Cerebellar nuclear complex (tissue), 1 donor: ENCODE measurements around the gene ARHGEF1.

Experiments used
- DNase-seq, 2 experiments: peaks; one replicate each; lab custom pipeline; 2025; lab: John Stamatoyannopoulos, UW

The ARHGEF1 gene

GRCh38 chr19:41882568-41883462 is at the start of gene ARHGEF1:
Gene ARHGEF1, plus strand, starts transcription at chr19:41883184. Its CDS starts 4,899 bp downstream, at chr19:41888083.
- DNase-seq = no peak

DNA sequence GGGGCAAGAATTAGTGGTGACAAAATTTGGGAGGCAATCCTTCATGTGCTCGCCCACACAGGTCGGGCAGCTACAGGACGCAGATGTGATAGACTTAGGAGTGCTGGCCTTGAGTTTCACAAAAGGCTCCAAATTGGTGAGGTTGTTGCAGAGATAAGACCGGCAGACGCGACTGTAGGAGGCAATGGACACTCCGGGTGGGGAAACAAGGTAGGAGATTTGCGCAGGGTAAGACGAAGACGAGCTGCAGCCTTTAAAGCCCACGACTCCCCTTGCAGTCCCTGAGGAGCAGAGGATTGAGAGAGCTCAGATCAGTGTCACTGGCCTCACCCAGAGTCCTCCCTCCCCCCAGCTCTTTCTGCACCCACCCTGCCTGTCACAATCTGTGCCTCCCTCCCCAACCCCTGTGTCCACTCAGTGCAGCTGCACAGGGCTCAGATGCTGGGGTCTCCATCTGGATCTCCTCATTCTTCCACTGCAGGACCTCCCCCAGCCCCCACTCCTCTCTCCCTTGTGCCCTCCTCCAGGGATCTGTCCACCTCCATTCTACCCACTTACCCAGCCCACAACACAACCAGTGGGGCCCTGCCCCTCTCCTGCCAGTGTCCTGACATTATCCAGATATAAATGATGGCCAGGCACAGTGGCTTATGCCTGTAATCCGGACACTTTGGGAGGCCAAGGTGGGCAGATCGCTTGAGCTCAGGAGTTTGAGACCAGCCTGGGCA is 44.8 kb upstream of the ARHGEF1 start:
- no peak for DNase-seq

GRCh38 chr19:41839211-41839610 is 43.8 kb upstream of the ARHGEF1 start:
- DNase-seq = no peak

DNA sequence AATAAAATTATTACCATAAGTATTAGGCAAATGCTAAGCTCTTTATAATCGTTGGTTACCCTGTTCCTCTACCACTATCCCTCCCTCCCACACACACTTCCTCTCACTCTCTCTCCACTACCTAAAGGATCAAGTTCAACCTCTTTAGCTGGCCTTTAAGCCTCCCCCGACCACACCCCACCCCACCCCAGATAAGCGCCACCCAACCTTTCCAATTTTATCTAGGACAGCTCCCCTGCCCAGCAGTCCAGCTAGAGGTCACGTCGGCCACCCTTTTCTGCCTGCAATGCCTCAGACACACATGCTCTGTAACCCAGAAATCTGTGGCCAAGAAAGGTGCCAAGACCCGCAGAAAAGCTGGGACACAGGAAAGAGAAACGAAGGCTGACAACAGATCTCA is 39.6 kb upstream of the ARHGEF1 start:
- DNase-seq = no peak

- no peak for DNase-seq
Observed at GRCh38 chr19:41844601-41845000, 38.4 kb upstream of the ARHGEF1 start, which contains the start of gene LYPD4. Gene LYPD4, minus strand, starts transcription at chr19:41844683. Its CDS starts 5,398 bp downstream, at chr19:41839285.

DNA sequence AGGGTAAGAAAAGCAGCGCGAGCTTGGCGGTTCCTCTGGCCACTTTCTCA is 38.2 kb upstream of the ARHGEF1 start, which contains the start of gene DMRTC2:
TSS of gene DMRTC2 (plus strand) at position 42 of the 50 bp plus-strand sequence. CDS start 2,387 bp downstream, outside the sequence.
- no peak for DNase-seq

- no peak for DNase-seq
Observed at GRCh38 chr19:41845051-41845590, 37.9 kb upstream of the ARHGEF1 start.

DNA sequence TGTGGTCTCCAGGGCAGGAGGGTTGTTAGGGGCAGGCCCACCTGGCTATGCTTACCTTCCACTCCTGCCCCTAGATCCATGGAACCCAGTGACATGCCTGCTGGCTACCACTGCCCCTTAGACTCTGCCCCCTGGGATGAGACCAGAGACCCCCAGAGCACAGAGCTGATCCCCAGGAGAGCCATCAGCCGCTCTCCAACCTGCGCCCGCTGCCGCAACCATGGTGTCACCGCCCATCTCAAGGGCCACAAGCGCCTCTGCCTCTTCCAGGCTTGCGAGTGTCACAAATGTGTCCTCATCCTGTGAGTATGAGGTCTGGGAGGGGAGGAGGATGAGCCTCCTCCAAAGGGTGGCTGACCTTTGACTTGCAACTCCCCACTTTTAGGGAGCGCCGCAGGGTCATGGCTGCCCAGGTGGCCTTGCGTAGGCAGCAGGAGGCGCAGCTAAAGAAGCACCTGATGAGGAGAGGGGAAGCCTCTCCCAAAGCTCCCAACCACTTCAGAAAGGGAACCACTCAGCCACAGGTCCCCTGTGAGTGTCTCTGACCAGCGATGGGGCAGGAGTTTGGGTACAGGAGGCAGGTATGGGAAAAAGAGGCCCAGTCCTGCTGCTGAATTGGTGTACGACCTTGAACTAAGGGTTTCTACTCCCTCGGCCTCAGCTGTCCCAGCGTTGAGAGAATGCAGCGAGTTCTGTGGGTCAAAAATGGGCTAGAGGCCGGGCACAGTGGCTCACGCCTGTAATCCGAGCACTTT is 35.5 kb upstream of the ARHGEF1 start:
- DNase-seq = no peak

GRCh38 chr19:41848666-41849065 is 34.3 kb upstream of the ARHGEF1 start:
- DNase-seq = no peak

GRCh38 chr19:41849067-41849466 is 33.9 kb upstream of the ARHGEF1 start:
- no peak for DNase-seq

GRCh38 chr19:41850381-41850780 is 32.6 kb upstream of the ARHGEF1 start:
- no peak for DNase-seq

DNA sequence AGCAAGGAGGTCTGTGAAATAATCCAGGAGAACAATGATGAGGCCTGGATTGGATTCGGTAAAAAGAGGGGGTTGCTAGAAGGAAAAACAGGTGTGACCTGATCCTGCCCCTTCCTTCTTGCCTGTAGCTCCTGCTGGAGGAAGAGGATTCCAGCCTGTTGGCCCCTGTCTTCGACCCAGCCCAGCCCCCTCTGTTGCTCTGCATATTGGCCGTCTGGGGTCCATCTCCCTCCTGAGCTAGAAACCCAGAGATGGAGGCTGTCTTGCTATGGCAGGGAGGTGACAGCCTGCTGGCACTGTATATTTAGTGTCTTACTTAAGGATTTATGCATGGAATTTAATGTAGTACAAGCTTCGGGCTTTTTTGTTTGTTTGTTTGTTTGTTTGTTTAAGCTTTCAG is 31.5 kb upstream of the ARHGEF1 start:
- no peak for DNase-seq

DNA sequence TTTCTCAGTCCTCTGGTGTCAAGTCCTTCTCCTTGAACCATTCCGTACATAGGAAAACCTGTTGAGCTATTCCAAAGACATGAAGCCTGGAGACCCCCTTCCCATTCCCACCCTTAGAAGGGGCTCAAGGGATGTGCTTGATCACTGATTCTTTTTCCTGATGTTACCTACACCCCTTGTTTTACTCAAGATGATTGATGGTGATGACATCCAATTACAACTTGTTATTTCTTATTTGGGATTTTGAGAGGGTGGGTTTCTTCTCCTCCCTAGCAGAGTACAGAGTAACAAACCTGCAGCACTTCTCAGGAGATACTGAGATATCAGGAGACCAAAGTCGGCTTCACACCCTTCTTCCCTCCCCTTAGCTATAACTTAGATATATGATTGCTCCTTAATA is 29.6 kb upstream of the ARHGEF1 start:
- DNase-seq = no peak

DNA sequence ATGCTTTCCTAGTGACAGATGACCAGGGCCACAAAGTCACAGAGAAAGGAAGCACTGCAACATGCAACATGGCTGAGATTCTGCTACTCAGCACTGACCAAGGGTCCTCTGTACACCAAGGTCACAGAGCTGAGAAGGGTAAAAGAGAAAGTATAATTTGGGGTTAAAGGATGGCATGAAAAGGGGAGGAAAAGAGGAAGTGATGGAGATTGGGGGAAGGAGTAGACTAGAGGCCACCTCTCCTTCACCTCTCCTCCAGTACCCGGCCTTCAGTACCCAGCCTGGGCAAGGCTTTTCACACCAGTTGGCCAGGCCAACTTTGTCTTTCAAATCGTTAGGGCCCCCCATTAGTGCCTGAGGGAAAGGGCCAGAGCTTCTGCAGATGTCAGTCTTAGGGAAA is 29.2 kb upstream of the ARHGEF1 start:
- DNase-seq = no peak

DNA sequence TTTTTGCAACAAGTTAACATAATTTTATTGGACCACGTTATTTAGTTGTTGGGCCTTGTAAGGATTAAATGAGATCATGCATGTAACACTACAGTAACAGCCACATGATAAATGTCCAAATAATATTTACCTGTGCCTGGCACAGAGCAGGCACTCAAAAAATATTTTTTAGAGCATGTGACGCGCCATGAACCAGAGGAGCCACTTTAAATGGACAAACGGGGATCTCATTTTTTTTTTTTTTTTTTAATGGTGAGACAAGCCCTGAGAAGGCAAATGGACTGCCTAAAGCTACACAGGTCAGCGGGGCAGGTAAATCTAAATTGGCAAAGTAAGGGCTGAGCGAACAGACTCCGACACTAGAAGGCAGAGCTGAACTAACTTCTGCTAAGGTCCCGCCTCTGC is 23.8 kb upstream of the ARHGEF1 start:
- DNase-seq = no peak

- DNase-seq = peak; percentile 96
Observed at GRCh38 chr19:41859618-41860418, 23.2 kb upstream of the ARHGEF1 start, which contains the start of gene RPS19. Gene RPS19, plus strand, starts transcription at chr19:41860255. Its CDS starts 520 bp downstream, at chr19:41860775.

DNA sequence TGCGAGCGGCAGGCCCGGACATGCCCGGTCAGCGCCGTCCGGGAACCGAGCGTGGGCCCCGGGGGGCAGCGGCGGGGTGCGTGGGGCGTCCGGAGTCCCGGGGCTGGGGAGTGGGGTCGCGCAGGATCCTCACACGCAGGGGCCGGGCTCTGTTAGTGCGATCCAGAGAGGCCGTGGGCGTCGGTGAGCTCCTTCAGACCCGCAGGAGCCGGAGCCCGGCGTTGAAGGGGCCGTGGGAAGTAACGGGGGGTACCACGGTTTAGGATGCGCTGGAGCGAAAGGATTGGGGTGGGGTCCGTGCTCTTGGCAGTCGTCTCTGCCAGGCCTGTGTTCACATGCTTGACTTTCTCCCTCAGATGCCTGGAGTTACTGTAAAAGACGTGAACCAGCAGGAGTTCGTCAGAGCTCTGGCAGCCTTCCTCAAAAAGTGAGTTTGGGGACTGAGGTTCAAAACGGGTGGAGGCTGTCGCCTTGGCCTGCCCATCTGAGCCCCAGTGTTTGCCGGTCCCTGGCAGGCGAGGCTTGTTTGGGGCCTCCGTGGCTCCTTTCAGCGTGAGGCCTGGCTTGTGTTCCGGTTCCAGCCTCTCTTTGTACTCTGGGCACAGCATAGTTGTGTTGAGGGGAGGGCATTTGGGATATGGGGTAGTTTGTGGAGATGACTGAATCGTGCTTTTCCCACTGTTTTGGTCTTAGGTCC is 22.4 kb upstream of the ARHGEF1 start:
- no peak for DNase-seq

GRCh38 chr19:41861116-41861768 is 21.7 kb upstream of the ARHGEF1 start:
- no peak for DNase-seq

DNA sequence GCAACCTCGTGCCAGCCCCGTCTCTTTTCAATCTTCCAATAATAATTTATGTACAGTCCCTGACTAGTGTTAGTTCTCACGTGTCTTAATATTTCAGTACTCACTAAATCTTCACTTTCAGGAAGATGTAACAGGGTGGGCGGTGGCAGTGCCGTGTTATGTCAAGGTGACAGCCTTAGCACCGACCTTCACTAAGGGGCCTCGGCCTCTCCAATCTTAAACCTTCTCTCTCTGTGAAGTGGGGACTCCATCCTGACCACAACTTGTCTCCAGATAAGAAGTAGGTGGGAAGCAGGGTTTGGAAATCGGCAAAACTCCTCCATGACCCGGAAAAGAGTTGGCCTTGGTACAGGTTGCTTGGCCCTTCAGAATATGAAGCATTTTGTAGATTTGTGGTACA is 21.1 kb upstream of the ARHGEF1 start:
- no peak for DNase-seq

- no peak for DNase-seq
Observed at GRCh38 chr19:41862445-41862986, 20.5 kb upstream of the ARHGEF1 start.
